Endothelial cell of hepatic sinusoid (primary cell): ENCODE results near the gene FAM53A.
"Not testable (repeated sequence)": the region's sequence is repeated elsewhere in the genome, so short reads cannot be mapped to it uniquely, and the experiment has no call there.

ENCODE experiments used
- in situ Hi-C: cut with HindIII; loops from 2 replicates; pipeline ENCODE4 v1.10.0; 2017; ENCODE audit warnings: low sequenced_read_pairs

FAM53A gene

GRCh38 chr4:1686440-1687036, 2.4 kb upstream of the FAM53A start:
- in situ Hi-C loops, result no loop called here

GRCh38 chr4:1685235-1686150, 1.4 kb upstream of the FAM53A start:
- in situ Hi-C loops, result no loop called here

- in situ Hi-C loops, result no loop called here
These were observed 557 bp upstream of the FAM53A start for GRCh38 chr4:1684506-1685234.

GRCh38 chr4:1683261-1683735, 815 bp downstream of the FAM53A start:
- in situ Hi-C loops, result no loop called here

- in situ Hi-C loops, result no loop called here
These were observed 1.3 kb downstream of the FAM53A start for GRCh38 chr4:1682860-1683259.

GRCh38 chr4:1678244-1678643, 5.9 kb downstream of the FAM53A start:
- in situ Hi-C loops, result no loop called here

DNA sequence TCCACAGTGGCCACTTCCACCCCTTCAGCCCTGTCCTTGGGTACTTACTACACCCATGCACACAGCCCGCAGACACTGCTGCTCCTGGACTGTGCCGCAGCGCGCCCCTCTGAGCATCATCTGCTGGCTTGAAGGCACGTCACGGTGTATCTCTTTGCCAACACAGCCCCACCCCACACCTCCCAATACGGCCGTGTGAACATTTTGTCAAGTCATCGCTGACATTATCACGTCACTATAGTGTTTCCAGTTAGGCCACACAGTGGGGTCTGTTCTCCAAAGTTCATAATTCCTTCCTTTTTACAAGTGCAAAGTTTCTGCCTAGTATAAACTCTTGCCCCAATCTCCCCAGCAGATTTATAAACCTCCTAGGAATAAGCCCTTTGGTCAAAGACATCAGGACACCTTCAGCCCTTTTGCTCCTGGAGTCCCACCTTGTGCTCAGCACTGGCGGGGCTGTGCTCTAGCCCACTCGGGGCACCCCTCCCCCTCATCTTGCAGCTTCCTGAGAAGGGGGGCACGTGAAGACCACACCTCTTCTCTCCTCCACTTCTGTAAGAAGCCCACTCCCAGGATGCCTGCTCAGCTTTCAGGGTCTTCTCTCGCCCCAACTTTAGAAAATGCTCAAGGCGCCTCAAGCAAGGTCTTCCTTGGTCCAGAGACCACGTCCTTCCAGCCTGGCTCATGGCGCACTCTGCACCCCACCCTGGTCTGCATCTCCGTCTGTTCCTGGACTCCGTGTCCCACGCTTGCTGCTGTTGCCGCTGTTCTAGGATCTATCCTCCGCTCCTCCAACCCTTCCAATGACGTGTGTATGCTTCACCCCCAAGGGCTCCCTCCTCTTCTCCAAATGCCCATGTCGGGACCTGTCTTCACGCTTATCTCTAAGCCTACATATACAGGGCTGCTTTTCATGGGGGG, 7.2 kb downstream of the FAM53A start:
- in situ Hi-C loops, result no loop called here

DNA sequence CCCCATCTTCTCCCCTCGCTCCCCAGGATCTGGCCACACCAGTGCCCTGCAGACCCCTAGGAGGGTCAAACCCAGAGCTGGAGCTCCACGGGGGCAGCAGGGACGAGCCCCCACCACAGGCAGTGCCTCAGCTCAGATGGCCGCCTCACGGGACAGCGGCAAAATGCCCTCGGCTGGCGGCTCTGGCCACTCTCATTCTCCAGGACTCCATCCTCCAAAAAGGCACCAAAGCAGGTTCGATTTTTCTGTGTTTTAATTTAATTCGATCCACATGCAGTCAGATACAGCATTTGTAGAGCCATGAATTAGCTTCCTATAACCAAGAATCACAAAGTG, 8.3 kb downstream of the FAM53A start:
- in situ Hi-C loops, result no loop called here

DNA sequence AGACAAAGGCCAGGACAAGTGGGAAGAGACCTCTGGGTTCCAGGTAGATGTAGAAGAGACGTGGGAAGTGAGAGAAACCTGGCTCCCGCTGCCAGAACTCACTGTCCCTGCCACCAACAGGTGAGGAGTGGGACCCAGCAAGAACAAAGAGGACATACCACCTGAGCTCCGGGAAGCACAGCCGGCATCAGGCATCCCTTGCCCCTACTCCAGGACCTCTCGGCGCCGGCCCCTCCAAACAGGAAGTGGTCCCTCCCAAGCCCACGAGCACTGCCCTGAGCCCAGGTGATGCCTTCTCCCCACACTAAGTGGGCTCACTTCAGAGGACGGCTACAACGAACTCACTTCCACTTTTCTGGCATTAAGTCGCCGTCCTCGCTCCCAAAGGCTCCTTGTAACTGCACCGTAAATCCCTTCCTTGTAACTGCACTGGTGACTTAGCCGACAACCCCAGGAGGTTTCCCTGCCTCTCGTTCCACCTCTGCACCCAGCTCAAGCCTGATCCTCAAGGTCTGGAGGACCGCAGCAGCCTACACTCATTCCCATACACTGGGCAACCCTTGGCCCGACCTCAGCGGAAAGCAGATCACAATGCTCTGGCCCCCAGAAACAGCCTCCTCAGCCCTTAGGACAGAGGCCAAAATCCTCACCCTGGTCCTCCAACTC, 8.8 kb downstream of the FAM53A start:
- in situ Hi-C loops, result no loop called here

DNA sequence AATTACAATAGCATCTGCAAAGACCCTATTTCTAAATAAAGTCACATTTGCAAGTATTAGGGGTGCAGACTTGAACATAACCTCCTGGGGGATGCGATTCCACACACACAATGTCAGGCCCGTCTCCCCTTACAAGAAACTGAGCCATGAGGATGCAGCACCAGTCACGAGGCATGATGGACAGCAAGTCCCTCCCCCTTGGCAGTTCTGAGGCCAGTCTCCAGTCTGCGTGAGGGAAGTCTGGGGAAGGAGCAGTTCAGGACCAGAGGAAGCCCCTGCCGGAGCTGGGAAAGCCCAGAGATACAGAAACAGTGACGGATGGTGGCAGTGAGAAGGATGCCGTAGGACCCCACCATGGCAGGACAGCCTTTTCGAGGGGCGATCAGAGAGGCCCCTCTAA, 9.4 kb downstream of the FAM53A start:
- in situ Hi-C loops, result no loop called here

DNA sequence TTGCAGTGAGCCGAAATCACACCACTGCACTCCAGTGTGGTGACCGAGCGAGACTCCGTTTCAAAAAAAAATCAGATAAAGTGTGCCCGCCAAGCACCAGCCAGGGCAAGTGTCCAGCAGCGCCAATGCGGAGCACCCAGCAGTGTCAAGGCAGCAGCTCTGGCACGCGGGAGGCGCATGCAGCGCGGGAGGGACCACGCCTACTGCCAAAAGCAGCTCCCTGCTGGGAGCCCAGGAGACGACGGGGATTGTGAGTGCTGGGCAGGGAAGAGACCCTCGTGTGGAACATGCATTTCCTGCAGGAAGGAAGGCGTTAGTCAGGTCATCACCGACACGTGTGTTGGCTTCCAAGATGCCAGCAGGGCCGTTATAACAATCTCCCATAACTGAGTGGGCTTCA, 10.4 kb downstream of the FAM53A start:
- in situ Hi-C loops, result no loop called here

GRCh38 chr4:1671011-1671410, 13.1 kb downstream of the FAM53A start:
- in situ Hi-C loops, result not testable (repeated sequence)

GRCh38 chr4:1670279-1670678, 13.8 kb downstream of the FAM53A start:
- in situ Hi-C loops, result no loop called here

- in situ Hi-C loops, result no loop called here
These were observed 14.3 kb downstream of the FAM53A start for GRCh38 chr4:1669850-1670249.

- in situ Hi-C loops, result no loop called here
These were observed 14.8 kb downstream of the FAM53A start for GRCh38 chr4:1669270-1669669.

DNA sequence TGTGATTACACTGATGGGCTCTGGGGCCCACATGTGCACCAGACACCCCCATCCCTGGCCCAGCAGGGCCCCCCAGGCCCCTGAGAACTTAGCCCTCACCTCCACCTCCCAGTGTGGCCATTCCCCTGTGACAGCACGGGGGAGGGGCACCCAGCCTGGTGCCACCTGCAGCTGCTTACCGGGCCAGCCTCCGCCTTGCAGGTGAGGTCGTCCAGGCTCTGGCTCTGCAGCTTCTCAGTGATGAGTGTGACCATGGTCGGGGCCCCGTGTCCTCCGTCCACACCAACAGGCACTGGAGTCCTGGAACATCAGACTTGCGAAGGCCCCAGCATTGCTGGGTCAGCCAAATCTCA, 15.6 kb downstream of the FAM53A start:
- in situ Hi-C loops, result no loop called here

DNA sequence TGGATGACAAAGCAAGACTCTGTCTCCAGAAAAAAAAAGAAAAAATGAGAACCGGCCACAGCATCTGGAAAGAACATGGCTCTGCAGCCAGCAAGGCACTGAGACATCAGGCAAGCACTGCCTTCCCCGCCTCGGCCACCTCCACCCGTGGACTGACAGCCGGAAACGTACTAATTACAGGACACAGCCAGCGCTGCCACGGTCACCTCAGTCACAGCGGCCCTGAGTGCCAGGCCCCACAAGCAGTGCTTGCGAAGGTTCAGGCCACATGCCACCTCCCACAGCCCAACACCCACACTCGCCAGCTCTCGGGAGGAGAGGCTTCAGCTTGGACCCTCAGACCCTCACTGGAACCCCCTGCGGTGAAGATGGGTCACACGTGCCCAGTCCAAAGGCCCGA, 16.8 kb downstream of the FAM53A start:
- in situ Hi-C loops, result no loop called here

DNA sequence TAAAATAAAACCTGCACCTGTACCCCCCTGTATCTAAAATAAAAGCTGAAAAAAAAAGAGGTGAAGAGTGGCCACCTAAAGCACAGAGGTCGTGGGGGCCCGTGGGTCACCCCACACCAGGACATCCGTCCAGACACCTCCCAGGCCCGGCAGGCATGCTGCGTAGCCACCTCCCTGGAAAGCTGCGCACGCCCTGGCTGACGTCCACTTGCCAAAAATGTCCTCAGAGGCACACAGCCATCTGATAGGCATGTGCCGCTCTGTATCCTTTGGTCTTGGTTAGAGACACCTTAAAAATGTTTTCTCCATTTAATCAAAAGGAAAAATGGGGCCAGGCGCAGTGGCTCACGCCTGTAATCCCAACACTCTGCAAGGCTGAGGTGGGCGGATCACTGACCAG, 17.7 kb downstream of the FAM53A start:
- in situ Hi-C loops, result no loop called here

DNA sequence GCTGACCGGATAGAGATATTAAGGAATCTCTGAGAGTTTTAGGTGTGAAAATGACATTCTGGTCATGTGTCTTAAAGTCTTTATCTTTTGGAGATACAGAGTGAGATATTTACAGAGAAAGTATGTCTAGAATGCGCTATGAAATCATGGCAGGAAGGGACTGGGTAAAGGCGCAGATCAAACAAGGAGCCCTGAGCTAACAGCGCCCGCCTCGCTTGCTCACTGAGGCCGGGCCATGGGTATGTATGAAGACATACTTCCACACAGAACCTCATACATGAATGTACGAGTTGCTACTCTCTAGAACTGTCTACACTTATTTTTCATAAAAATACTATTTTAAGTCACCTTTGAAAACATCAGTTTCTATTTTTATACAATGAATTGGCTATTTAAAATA, 20.0 kb downstream of the FAM53A start:
- in situ Hi-C loops, result no loop called here

GRCh38 chr4:1663549-1663948, 20.6 kb downstream of the FAM53A start:
- in situ Hi-C loops, result no loop called here
